Measurements from ENCODE around the gene STK38. TPM values are rescaled to one million over a fixed set of nuclear protein-coding genes. Genes with fewer than 3 reads are reported as not detected.

The STK38 gene
- total and polyA plus RNA-seq, 2 of the 13 experiments (the other 11 are each of a cell fraction or from before 2014, with no cell fraction given), result 10.3 to 20.7 TPM

DNA sequence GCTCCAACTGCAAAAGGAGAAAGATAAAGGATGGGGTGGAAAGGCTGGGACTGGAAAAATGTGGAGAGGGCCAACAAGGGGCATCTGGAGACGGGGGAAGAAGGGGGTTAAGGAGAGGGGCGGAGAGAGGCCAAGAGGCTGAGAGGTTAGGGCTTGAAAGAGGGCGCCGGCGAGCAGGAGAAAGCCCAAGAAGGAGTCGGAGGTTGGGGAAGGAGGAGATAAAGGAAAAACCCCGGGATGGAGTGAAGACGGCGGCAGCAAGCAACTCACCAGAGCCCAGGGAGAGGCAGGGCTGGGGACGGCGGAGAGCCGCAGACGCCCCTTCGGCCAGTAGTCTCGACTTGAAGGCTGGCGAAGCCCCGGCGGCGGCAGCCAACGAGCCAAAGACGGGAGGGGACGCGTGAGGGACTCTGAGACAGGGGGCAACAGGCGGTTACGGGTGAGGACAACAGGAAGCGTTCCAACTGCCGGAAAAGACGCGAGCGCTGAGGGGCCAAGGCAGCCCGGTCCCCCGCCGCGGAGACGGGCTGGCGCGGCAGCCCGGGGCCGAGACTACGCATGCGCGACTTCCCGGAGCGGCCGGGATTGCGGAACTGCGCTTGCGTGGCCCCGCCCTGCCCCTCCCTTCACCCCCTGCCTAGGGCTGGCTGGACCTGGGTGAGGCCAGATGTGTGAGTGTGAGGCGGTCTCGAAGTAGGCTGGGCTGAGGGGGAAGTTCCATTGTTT, at the start of gene STK38 (continued):
- TF ChIP-seq, protein P1, sequence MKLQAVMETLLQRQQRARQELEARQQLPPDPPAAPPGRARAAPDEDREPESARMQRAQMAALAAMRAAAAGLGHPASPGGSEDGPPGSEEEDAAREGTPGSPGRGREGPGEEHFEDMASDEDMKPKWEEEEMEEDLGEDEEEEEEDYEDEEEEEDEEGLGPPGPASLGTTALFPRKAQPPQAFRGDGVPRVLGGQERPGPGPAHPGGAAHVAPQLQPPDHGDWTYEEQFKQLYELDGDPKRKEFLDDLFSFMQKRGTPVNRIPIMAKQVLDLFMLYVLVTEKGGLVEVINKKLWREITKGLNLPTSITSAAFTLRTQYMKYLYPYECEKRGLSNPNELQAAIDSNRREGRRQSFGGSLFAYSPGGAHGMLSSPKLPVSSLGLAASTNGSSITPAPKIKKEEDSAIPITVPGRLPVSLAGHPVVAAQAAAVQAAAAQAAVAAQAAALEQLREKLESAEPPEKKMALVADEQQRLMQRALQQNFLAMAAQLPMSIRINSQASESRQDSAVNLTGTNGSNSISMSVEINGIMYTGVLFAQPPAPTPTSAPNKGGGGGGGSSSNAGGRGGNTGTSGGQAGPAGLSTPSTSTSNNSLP (IDR thresholded peaks at IDR 0.05; ENCODE audit: low read depth, low read length), result no peak
- TF ChIP-seq ZNF317 (CRISPR knock-in tag; IDR thresholded peaks at IDR 0.05), result peak; percentile 73; the same call in 1 of the 2 replicates
- 0 out of 2 replicates have a peak, but pooled peaks have one; percentile 27 for TF ChIP-seq MEIS2 (CRISPR knock-in tag; IDR thresholded peaks at IDR 0.05)
- no peak for TF ChIP-seq SETDB1 (CRISPR knock-in tag; IDR thresholded peaks at IDR 0.05; ENCODE audit: borderline replicate concordance)
- TF ChIP-seq ZNF768 (CRISPR knock-in tag; IDR thresholded peaks at IDR 0.05), result peak; percentile 80; the same call in 1 of the 2 replicates
- TF ChIP-seq ZNF451 (CRISPR knock-in tag; IDR thresholded peaks at IDR 0.05), result peak; percentile 54; the same call in 1 of the 2 replicates
- TF ChIP-seq ZSCAN12 (CRISPR knock-in tag; IDR thresholded peaks at IDR 0.05), result no peak; the same call in 1 of the 2 replicates
- TF ChIP-seq HOMEZ (CRISPR knock-in tag; IDR thresholded peaks at IDR 0.05; ENCODE audit: low read depth), result peak; percentile 62; the same call in 1 of the 2 replicates
- no peak; the same call in 1 of the 2 replicates for TF ChIP-seq ZZZ3 (CRISPR knock-in tag; IDR thresholded peaks at IDR 0.05; ENCODE audit: borderline replicate concordance)
- TF ChIP-seq FLYWCH1 (CRISPR knock-in tag; IDR thresholded peaks at IDR 0.05), result no peak
- TF ChIP-seq ZNF800 (CRISPR knock-in tag; IDR thresholded peaks at IDR 0.05), result peak; percentile 82
- TF ChIP-seq MTA1 (CRISPR knock-in tag; IDR thresholded peaks at IDR 0.05; ENCODE audit: borderline replicate concordance), result peak; percentile 70; the same call in 1 of the 2 replicates
- TF ChIP-seq ZNF251 (CRISPR knock-in tag; IDR thresholded peaks at IDR 0.05), result no peak
- TF ChIP-seq ZNF558 (CRISPR knock-in tag; IDR thresholded peaks at IDR 0.05; ENCODE audit: borderline replicate concordance), result peak; percentile 18; the same call in 1 of the 2 replicates
- peak; percentile 63; the same call in 1 of the 2 replicates for TF ChIP-seq RELA (CRISPR knock-in tag; IDR thresholded peaks at IDR 0.05)
- TF ChIP-seq ETV6 (CRISPR knock-in tag; conservative IDR thresholded peaks at IDR 0.05), result peak; percentile 91
- peak; percentile 93; the same call in 1 of the 2 replicates for TF ChIP-seq IRF9 (CRISPR knock-in tag; IDR thresholded peaks at IDR 0.05; ENCODE audit: borderline replicate concordance)
- no peak for TF ChIP-seq ZNF737 (CRISPR knock-in tag; IDR thresholded peaks at IDR 0.05; ENCODE audit: borderline replicate concordance)
- no peak for TF ChIP-seq KDM6A (CRISPR knock-in tag; IDR thresholded peaks at IDR 0.05; ENCODE audit: low read depth)
- TF ChIP-seq SRSF1 (optimal IDR thresholded peaks at IDR 0.05; ENCODE audit: low read depth, low read length), result peak; percentile 89
- TF ChIP-seq YY1 (IDR thresholded peaks at IDR 0.05; ENCODE audit: insufficient read depth, insufficient replicate concordance, low read depth, low read length), result peak; percentile 63
- TF ChIP-seq RBM39 (IDR thresholded peaks at IDR 0.05; ENCODE audit: low read depth, low read length, poor library complexity, severe bottlenecking), result peak; percentile 52
